NCI-H510A treated with DMSO at 0.1 percent for 48 hours (cell line): ENCODE measurements around the gene NID2.

Experiments used
- DNase-seq: peaks from one replicate; lab custom pipeline; 2025; lab: John Stamatoyannopoulos, UW

Gene NID2

GRCh38 chr14:51999084-51999483 lies 69.8 kb downstream of the NID2 start:
- DNase-seq = no peak

GRCh38 chr14:51998348-51998747 lies 70.5 kb downstream of the NID2 start:
- DNase-seq = no peak

- no peak for DNase-seq
These were observed 72.6 kb downstream of the NID2 start for GRCh38 chr14:51996148-51996746.

- no peak for DNase-seq
These were observed 75.5 kb downstream of the NID2 start for GRCh38 chr14:51993285-51993920.

GRCh38 chr14:51990488-51990887 lies 78.4 kb downstream of the NID2 start:
- DNase-seq = no peak

- peak; percentile 88 for DNase-seq
These were observed 79.3 kb downstream of the NID2 start, which contains the start of gene RTRAF for GRCh38 chr14:51989293-51990234. TSS of gene RTRAF (plus strand) at chr14:51989546. CDS start at chr14:51989640, 94 bp downstream.

- no peak for DNase-seq
These were observed 80.6 kb downstream of the NID2 start for GRCh38 chr14:51988221-51988620.

GRCh38 chr14:51981218-51981854 lies 87.5 kb downstream of the NID2 start:
- no peak for DNase-seq

GRCh38 chr14:51979088-51979709 lies 89.7 kb downstream of the NID2 start:
- DNase-seq = peak; percentile 63

- DNase-seq = no peak
These were observed 90.2 kb downstream of the NID2 start for GRCh38 chr14:51978681-51979085.

GRCh38 chr14:51977075-51977474 lies 91.8 kb downstream of the NID2 start:
- DNase-seq = no peak

- DNase-seq = no peak
These were observed 96.3 kb downstream of the NID2 start for GRCh38 chr14:51972566-51972965.

- no peak for DNase-seq
These were observed 98.9 kb downstream of the NID2 start for GRCh38 chr14:51969852-51970540.

- DNase-seq = no peak
These were observed 101.3 kb downstream of the NID2 start for GRCh38 chr14:51967521-51967920.

- DNase-seq = no peak
These were observed 105.6 kb downstream of the NID2 start for GRCh38 chr14:51963286-51963685.

GRCh38 chr14:51962711-51963110 lies 106.1 kb downstream of the NID2 start:
- DNase-seq = no peak

- DNase-seq = no peak
These were observed 108.0 kb downstream of the NID2 start for GRCh38 chr14:51960866-51961265.

GRCh38 chr14:51959928-51960327 lies 108.9 kb downstream of the NID2 start:
- no peak for DNase-seq

- no peak for DNase-seq
These were observed 110.9 kb downstream of the NID2 start for GRCh38 chr14:51957950-51958349.
